Lower lobe of right lung (tissue), 2 donors: ENCODE measurements around the gene ERN2. TPM values are rescaled to one million over a fixed set of nuclear protein-coding genes. Genes with fewer than 3 reads are reported as not detected.

Source experiments
- ATAC-seq, 2 donors: fragments of 200-7000 bp; cut with Tn5 transposase; one replicate each; pipeline ENCODE4 v1.9.1; 2020 to 2022; ENCODE audit warnings: mild to moderate bottlenecking in 2 of 2, moderate library complexity in 2 of 2
- DNase-seq: peaks from one replicate; pipeline ENCODE4 v3.0.0-alpha.2; 2020
- H3K27ac ChIP-seq: fragments of 200-600 bp; one replicate; pipeline ENCODE4 v1.8.0; 2022
- H3K27me3 ChIP-seq: fragments of 200-600 bp; one replicate; pipeline ENCODE4 v1.8.0; 2022; ENCODE audit warnings: low read depth
- H3K36me3 ChIP-seq: fragments of 200-600 bp; one replicate; pipeline ENCODE4 v1.8.0; 2022; ENCODE audit warnings: mild to moderate bottlenecking
- H3K4me1 ChIP-seq: fragments of 200-600 bp; one replicate; pipeline ENCODE4 v1.8.0; 2022
- H3K4me3 ChIP-seq: fragments of 200-600 bp; one replicate; pipeline ENCODE4 v1.8.0; 2022; ENCODE audit warnings: mild to moderate bottlenecking
- H3K9me3 ChIP-seq: fragments of 200-600 bp; one replicate; pipeline ENCODE4 v1.8.0; 2022
- CTCF ChIP-seq: fragments of 200-600 bp; IDR thresholded peaks from one replicate; pipeline ENCODE4 v1.8.0; 2022; ENCODE audit warnings: antibody characterized with exemption, mild to moderate bottlenecking
- intact Hi-C: fragments of 100-400 bp; cut with DNase I; formaldehyde crosslinking; loops from one replicate; pipeline ENCODE4 v1.11.0; 2022
- total RNA-seq: library from RNA; stranded (reverse); fragmentation: NEBNext Ultra II Directional; extraction: Animal tissue kit (Norgen Biotek cat#: 25700); gene quantifications from one replicate; pipeline ENCODE4 v1.2.1, GENCODE V29; 2021
- donor health status: DM: no; HTN: yes; CAD: no; lungs with severe emphysema.

The ERN2 gene
- total RNA-seq, 1 donor from 2014 or later: 4.9 TPM

DNA sequence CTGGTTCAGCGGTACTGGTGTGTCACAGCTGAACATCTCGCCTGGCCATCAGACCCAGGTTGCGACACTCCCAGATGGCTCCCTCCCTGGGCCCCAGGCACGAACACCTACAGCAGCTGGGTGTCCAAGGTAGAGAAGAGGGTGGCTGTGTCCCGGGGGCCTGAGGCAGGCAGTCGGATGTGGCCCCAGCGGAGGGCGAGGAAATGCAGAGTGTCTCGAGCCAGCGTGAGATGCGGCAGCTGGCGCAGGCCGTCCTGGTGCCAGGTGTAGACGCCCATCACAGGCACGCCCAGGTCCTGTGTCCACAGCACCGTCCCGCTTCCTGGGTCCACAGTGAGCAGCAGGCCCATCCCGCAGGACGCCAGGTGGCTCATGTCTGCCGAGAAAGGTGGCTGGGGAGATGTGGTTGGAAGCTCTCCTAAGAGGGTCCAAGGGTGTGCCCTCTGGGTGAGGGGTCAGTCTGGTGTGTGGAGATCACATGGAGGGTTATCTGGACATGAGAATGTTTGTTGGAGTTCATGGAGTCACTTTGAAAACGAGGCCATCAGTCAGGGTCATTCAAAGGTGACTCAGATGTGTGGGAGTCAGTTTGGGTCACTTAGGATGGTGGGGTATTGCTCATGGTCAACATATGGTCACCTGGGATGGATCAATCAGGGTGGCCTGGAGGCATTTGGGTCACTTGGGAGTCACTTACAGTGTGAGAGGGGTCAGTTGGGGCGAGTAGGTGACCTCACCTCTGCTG is 8.1 kb downstream of the ERN2 start:
- ATAC-seq (peak in 1 of 2 donors; percentile 7), DNase-seq (no peak)
- Histone ChIP-seq H3K36me3 (no peaks in the 10 kb centered on the region), H3K27me3 (no peaks in the 10 kb centered on the region), H3K27ac (no peak overlapping the region), H3K9me3 (peaks cover 6% of the 10 kb centered on the region), H3K4me1 (no peaks in the 10 kb centered on the region), H3K4me3 (no peak overlapping the region)
- no peak for TF ChIP-seq CTCF
- intact Hi-C loops: no loop called here

- H3K4me1 ChIP-seq: no peaks in the 10 kb centered on the region
- TF ChIP-seq CTCF: no peak
- H3K27me3 ChIP-seq: no peaks in the 10 kb centered on the region
- no peaks in the 10 kb centered on the region for H3K36me3 ChIP-seq
- intact Hi-C loops: no loop called here
- DNase-seq (no peak), ATAC-seq (no peak)
- H3K4me3 ChIP-seq: no peak overlapping the region
- H3K9me3 ChIP-seq: no peaks in the 10 kb centered on the region
- H3K27ac ChIP-seq: no peak overlapping the region
Observed at GRCh38 chr16:23702951-23703350, 10.1 kb downstream of the ERN2 start.

GRCh38 chr16:23701045-23701444 is 12.0 kb downstream of the ERN2 start:
- Histone ChIP-seq H3K27me3 (no peaks in the 10 kb centered on the region), H3K4me3 (no peak overlapping the region), H3K4me1 (no peaks in the 10 kb centered on the region), H3K36me3 (no peaks in the 10 kb centered on the region), H3K9me3 (no peaks in the 10 kb centered on the region), H3K27ac (no peak overlapping the region)
- no peak for TF ChIP-seq CTCF
- intact Hi-C loops: no loop called here
- DNase-seq (no peak), ATAC-seq (no peak)

- no peak overlapping the region for H3K4me3 ChIP-seq
- H3K4me1 ChIP-seq: no peaks in the 10 kb centered on the region
Observed at GRCh38 chr16:23700509-23700908, 12.5 kb downstream of the ERN2 start.

DNA sequence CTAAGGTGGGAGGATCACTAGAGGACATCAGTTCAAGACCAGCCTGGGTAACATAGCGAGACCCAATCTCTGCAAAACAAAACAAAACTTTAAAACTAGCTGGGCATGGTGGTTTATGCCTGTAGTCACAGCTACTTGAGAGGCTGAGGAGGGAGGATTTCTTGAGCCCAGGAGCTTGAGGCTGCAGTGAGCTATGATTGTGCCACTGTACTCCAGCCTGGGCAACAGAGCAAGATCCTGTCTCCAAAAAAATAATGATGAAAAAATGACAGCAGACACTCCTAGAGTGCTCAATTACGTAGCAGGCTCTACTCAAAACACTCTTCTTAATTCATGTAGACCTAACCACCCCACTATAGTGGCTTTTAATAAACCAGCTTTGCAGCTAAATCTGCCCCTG is 12.9 kb downstream of the ERN2 start:
- no peaks in the 10 kb centered on the region for H3K27me3 ChIP-seq
- no peaks in the 10 kb centered on the region for H3K9me3 ChIP-seq
- intact Hi-C loops: no loop called here
- no peaks in the 10 kb centered on the region for H3K36me3 ChIP-seq
- H3K4me1 ChIP-seq: no peaks in the 10 kb centered on the region
- H3K4me3 ChIP-seq: no peak overlapping the region
- ATAC-seq (no peak), DNase-seq (no peak)
- H3K27ac ChIP-seq: no peak overlapping the region
- TF ChIP-seq CTCF: no peak

More at GRCh38 chr16:23700509-23700908, 12.5 kb downstream of the ERN2 start:
- Histone ChIP-seq H3K27ac (no peak overlapping the region), H3K36me3 (no peaks in the 10 kb centered on the region), H3K9me3 (no peaks in the 10 kb centered on the region), H3K27me3 (no peaks in the 10 kb centered on the region)
- DNase-seq (no peak), ATAC-seq (no peak)
- intact Hi-C loops: no loop called here
- no peak for TF ChIP-seq CTCF
